HepG2 (cell line): ENCODE data around the gene CASKIN2. TPM values are rescaled to one million over a fixed set of nuclear protein-coding genes. Genes with fewer than 3 reads are reported as not detected.

Experiments used
- CHCHD3 ChIP-seq: sonication (generic); formaldehyde crosslinking; IDR thresholded peaks from 2 replicates; pipeline ENCODE4 v1.8.0; 2022; ENCODE audit warnings: mild to moderate bottlenecking, missing genetic modification reagents, moderate library complexity
- PAXIP1 ChIP-seq: sonication (generic); formaldehyde crosslinking; conservative IDR thresholded peaks from 2 replicates; pipeline ENCODE4 v1.4.0; 2020; ENCODE audit warnings: mild to moderate bottlenecking, missing genetic modification reagents, moderate library complexity
- USF2 ChIP-seq, 2 experiments: sonication (generic) in 1 of 2; formaldehyde crosslinking in 1 of 2; IDR thresholded peaks; 2 replicates each; pipeline versions ENCODE4 v1.5.1 to v1.6.1; 2011 to 2020; ENCODE audit warnings: borderline replicate concordance in 1 of 2, low read depth in 1 of 2, low read length in 1 of 2, mild to moderate bottlenecking in 1 of 2, missing genetic modification reagents in 1 of 2, moderate library complexity in 1 of 2
- ZBTB34 ChIP-seq: sonication (generic); formaldehyde crosslinking; IDR thresholded peaks from 2 replicates; pipeline ENCODE4 v1.8.0; 2022; ENCODE audit warnings: mild to moderate bottlenecking, missing genetic modification reagents
- ZBTB46 ChIP-seq: sonication (generic); formaldehyde crosslinking; IDR thresholded peaks from 2 replicates; pipeline ENCODE4 v1.4.0; 2020; ENCODE audit warnings: mild to moderate bottlenecking, missing genetic modification reagents, borderline replicate concordance
- ZMAT5 ChIP-seq: sonication (generic); formaldehyde crosslinking; IDR thresholded peaks from 2 replicates; pipeline ENCODE4 v1.5.0; 2020; ENCODE audit warnings: mild to moderate bottlenecking, low read depth, missing genetic modification reagents, borderline replicate concordance
- ZNF18 ChIP-seq: sonication (generic); formaldehyde crosslinking; IDR thresholded peaks from 2 replicates; pipeline ENCODE4 v1.8.0; 2022; ENCODE audit warnings: mild to moderate bottlenecking, missing genetic modification reagents; ENCODE audit not compliant: insufficient replicate concordance
- ZNF607 ChIP-seq: sonication (generic); formaldehyde crosslinking; IDR thresholded peaks from 2 replicates; pipeline ENCODE4 v1.5.1; 2020; ENCODE audit warnings: missing genetic modification reagents, mild to moderate bottlenecking, borderline replicate concordance
- ZNF777 ChIP-seq: sonication (generic); formaldehyde crosslinking; IDR thresholded peaks from 2 replicates; pipeline ENCODE4 v1.4.0; 2020; ENCODE audit warnings: missing genetic modification reagents
- ZNF83 ChIP-seq: sonication (generic); formaldehyde crosslinking; IDR thresholded peaks from 2 replicates; pipeline ENCODE4 v1.4.0; 2020; ENCODE audit warnings: missing genetic modification reagents, mild to moderate bottlenecking, borderline replicate concordance
- polyA plus RNA-seq, 8 experiments: library from polyadenylated mRNA; depleted of rRNA in 3 of 8; stranded (reverse) in 7 of 8; unstranded in 1 of 8; fragments of >200 nt; fragmentation: Illumina TruSeq in 4 of 8; extraction: Trizol in 4 of 8; gene quantifications; 2 replicates each; pipeline versions ENCODE4 v1.2.1 to v1.2.3, GENCODE V29; 2011 to 2016; ENCODE audit warnings: low read depth in 4 of 8, missing spikeins in 1 of 8, mixed read lengths in 1 of 8; ENCODE audit not compliant: insufficient read depth in 1 of 8
- total RNA-seq, 5 experiments: library from RNA; depleted of rRNA; stranded (reverse); fragments of >200 nt; fragmentation: Illumina TruSeq; extraction: Trizol; gene quantifications; 2 replicates each; pipeline ENCODE4 v1.2.3, GENCODE V29; 2016; ENCODE audit warnings: low read depth in 1 of 5

Gene CASKIN2
- total and polyA plus RNA-seq, 2 of the 13 experiments (the other 11 are each of a cell fraction or from before 2014, with no cell fraction given), result 5.2 to 7.8 TPM

GRCh38 chr17:75524269-75524969 lies 9.1 kb upstream of the CASKIN2 start (continued):
- TF ChIP-seq USF2 (IDR thresholded peaks at IDR 0.05; ENCODE audit: low read depth, low read length), result no peak
- TF ChIP-seq USF2 (CRISPR knock-in tag; IDR thresholded peaks at IDR 0.05; ENCODE audit: borderline replicate concordance), result no peak
- TF ChIP-seq ZBTB46 (CRISPR knock-in tag), result no peak
- no peak for TF ChIP-seq ZNF83 (CRISPR knock-in tag)
- no peak for TF ChIP-seq ZNF607 (CRISPR knock-in tag)
- no peak for TF ChIP-seq ZNF777 (CRISPR knock-in tag)
- 0 out of 2 replicates have a peak, but pooled peaks have one; percentile 8 for TF ChIP-seq CHCHD3 (CRISPR knock-in tag)
- no peak for TF ChIP-seq PAXIP1 (CRISPR knock-in tag)
- peak; percentile 10; the same call in 1 of the 2 replicates for TF ChIP-seq ZBTB34 (CRISPR knock-in tag)
- TF ChIP-seq ZMAT5 (CRISPR knock-in tag), result no peak
- peak; percentile 6 for TF ChIP-seq ZNF18 (CRISPR knock-in tag)
